IPS DF 6.9 (cell line): ENCODE measurements around the gene TMEM130.
"Not testable (repeated sequence)": the region's sequence is repeated elsewhere in the genome, so short reads cannot be mapped to it uniquely, and the experiment has no call there.

ENCODE experiments used
- DNase-seq: peaks from one replicate; pipeline ENCODE4 v3.0.0-alpha.2; 2013; ENCODE audit warnings: low read depth, low spot score
- H3K27ac ChIP-seq: one replicate; pipeline ENCODE4 v1.5.1; 2013; ENCODE audit warnings: low read length, control low read depth
- H3K27me3 ChIP-seq: 2 replicates; pipeline ENCODE4 v1.6.1; 2013; ENCODE audit warnings: mild to moderate bottlenecking, low read length; ENCODE audit not compliant: control insufficient read depth, insufficient read depth
- H3K36me3 ChIP-seq: 2 replicates; pipeline ENCODE4 v1.6.1; 2013; ENCODE audit warnings: low read length; ENCODE audit not compliant: control insufficient read depth, insufficient read depth
- H3K4me1 ChIP-seq: 2 replicates; pipeline ENCODE4 v1.6.1; 2013; ENCODE audit warnings: low read length; ENCODE audit not compliant: control insufficient read depth, insufficient read depth
- H3K4me3 ChIP-seq: 2 replicates; pipeline ENCODE4 v1.5.1; 2013; ENCODE audit warnings: mild to moderate bottlenecking, low read length
- H3K9me3 ChIP-seq: 2 replicates; pipeline ENCODE4 v1.6.1; 2013; ENCODE audit warnings: low read length, inconsistent platforms; ENCODE audit not compliant: control insufficient read depth, insufficient read depth
- WGBS: extraction: QIAGEN DNeasy Blood & Tissue Kit; methylation state at CpG from one replicate; pipeline ENCODE4 v1.1.7; 2013; ENCODE audit warnings: mixed read lengths, missing lambda C conversion rate; ENCODE audit not compliant: insufficient read length, insufficient coverage; 5-methylcytosine and 5-hydroxymethylcytosine counted together

Gene TMEM130

DNA sequence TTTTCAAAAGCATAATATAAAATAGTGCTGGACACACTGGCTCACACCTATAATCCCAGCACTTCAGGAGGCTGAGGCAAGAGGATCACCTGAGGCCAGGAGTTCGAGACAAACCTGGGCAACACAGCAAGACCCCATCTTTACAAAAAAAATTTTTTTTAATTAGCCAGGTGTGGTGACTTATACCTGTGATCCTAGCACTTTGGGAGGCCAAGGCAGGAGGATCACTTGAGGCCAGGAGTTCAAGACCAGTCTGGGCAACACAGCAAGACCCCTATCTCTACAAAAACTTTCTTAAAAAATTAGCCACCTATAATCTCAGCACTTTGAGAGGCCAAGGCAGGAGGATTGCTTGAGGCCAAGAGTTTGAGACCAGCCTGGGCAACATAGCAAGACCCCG, 27.3 kb downstream of the TMEM130 start:
- not testable (repeated sequence) for DNase-seq, H3K27ac ChIP-seq, H3K27me3 ChIP-seq, H3K4me3 ChIP-seq, H3K9me3 ChIP-seq, H3K36me3 ChIP-seq, H3K4me1 ChIP-seq
- no CpG with 5 or more reads among the region's 2 CpGs for WGBS

DNA sequence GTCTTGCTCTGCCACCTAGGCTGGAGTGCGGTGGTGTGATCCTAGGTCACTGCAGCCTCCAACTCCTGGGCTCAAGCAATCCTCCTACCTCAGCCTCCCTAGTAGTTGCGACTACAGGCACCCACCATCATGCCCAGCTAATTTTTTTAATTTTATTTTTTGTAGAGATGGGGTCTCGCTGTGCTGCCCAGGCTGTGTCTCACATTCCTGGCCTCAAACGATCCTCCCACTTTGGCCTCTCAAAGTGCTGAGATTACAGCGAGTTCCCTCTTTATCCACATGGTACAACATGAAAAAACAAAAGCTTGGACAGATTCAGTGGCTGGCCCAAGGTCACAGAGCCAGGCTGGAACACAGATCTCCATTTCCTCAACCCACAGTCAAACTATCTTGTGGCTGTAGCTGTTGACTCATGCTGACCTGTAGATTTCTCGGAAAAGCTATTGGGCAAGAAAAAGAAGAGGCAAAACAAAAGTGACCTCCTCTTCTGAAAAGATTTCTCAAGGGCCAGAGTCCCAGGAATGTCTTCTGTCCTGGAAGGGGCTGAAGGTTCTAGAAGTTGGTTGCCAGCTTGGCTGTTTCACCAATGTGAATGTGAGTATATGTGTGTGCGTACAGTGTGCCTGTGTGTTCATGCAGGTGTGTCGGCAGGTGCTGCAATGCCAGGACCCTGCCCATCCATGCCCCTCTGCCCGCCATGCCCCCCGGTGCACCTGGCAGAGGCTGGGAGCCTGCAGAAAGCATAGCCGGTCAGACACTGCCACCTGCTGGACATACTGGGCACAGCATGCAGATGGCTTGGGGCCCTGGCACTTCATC, 28.4 kb downstream of the TMEM130 start:
- Histone ChIP-seq H3K27ac (no peak overlapping the region), H3K4me3 (no peak overlapping the region), H3K27me3 (no peaks in the 10 kb centered on the region), H3K9me3 (no peaks in the 10 kb centered on the region), H3K36me3 (no peaks in the 10 kb centered on the region), H3K4me1 (no peaks in the 10 kb centered on the region)
- no peak for DNase-seq
- no CpG with 5 or more reads among the region's 11 CpGs for WGBS

DNA sequence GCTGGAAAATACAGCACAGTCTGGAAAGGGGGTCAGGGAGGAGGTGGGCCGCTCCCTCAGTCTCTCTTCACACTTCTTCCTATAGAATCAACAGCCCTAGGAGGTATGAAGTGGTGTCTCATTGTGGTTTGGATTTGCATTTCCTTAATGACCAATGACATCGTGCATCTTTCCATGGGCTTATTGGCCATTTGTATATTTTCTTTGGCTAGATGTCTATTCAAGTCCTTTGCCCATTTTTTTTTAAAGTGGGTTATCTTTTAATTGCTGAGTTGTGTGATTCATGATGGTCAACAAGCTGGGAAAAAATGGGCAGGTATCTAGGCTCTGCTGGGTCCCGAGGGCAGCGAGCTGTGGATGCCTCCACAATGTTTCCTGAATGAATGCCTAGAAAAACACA, 29.1 kb downstream of the TMEM130 start:
- Histone ChIP-seq H3K36me3 (no peaks in the 10 kb centered on the region), H3K4me1 (no peaks in the 10 kb centered on the region), H3K4me3 (no peak overlapping the region), H3K9me3 (no peaks in the 10 kb centered on the region), H3K27me3 (no peaks in the 10 kb centered on the region), H3K27ac (no peak overlapping the region)
- DNase-seq, result no peak
- no CpG with 5 or more reads among the region's 4 CpGs for WGBS

DNA sequence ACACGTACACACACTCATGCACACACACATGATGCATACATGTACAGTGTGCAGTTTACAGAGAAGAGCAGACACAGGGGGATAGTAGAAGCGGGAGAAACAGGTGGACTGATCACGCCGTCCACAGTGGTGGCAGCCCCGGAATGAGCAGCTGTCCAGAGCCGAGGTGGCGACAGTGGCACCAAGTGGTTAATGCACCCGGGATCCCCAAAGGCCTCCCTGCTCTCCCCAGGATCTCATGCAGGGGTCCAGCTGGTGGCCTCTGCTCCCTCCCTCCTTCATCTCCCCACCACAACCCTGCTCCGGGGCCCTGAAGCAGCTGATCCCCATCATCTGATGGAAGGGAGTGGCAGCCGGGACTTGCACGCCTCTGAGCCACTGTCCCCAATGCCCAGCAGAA, 29.7 kb downstream of the TMEM130 start:
- WGBS, result no CpG with 5 or more reads among the region's 11 CpGs
- Histone ChIP-seq H3K4me1 (no peaks in the 10 kb centered on the region), H3K9me3 (no peaks in the 10 kb centered on the region), H3K27me3 (no peaks in the 10 kb centered on the region), H3K36me3 (no peaks in the 10 kb centered on the region), H3K27ac (no peak overlapping the region), H3K4me3 (no peak overlapping the region)
- no peak for DNase-seq

DNA sequence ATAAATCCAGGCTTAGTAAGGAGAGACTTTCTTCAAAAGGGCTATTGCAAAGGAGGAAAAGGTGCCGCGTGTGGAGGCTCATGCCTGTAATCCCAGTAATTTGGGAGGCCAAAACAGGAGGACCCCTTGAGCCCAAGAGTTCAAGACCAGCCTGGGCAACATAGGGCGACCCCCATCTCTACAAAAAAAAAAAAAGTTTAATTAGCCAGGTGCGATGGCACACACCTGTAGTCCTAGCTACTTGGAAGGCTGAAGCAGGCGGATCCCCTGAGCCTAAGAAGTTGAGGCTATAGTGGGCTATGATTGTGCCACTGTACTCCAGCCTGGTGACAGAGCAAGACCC, 32.2 kb downstream of the TMEM130 start:
- H3K4me1 ChIP-seq, result no peaks in the 10 kb centered on the region

GRCh38 chr7:98836811-98837629, 32.8 kb downstream of the TMEM130 start:
- Histone ChIP-seq H3K36me3 (no peaks in the 10 kb centered on the region), H3K27ac (no peak overlapping the region), H3K4me3 (no peak overlapping the region), H3K9me3 (no peaks in the 10 kb centered on the region), H3K4me1 (no peaks in the 10 kb centered on the region), H3K27me3 (no peaks in the 10 kb centered on the region)
- no peak for DNase-seq
- WGBS, result no CpG with 5 or more reads among the region's 10 CpGs

More for the DNA sequence above, 32.2 kb downstream of the TMEM130 start:
- no CpG with 5 or more reads among the region's 5 CpGs for WGBS
- no peaks in the 10 kb centered on the region for H3K9me3 ChIP-seq
- H3K4me3 ChIP-seq, result no peak overlapping the region
- H3K36me3 ChIP-seq, result no peaks in the 10 kb centered on the region
- H3K27ac ChIP-seq, result no peak overlapping the region
- DNase-seq, result no peak
- no peaks in the 10 kb centered on the region for H3K27me3 ChIP-seq

DNA sequence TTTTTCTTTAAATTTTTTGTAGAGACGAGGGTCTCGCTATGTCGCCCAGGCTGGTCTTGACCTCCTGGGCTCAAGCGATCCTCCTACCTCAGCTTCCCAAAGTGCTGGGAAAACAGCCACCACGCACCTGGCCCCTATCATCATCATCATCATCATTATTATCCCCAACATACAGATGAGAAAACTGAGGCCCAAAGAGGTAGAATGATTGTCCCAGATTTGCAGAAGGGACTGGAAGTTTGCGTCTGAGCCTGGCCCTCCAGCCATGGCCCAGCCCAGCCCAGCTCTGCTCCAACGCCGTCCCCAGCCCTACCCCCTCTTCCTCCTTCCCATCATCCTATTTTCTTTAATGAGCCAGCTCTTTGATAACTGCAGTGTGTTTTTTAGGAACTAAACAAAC, 34.9 kb downstream of the TMEM130 start:
- no peak for DNase-seq
- no peaks in the 10 kb centered on the region for H3K36me3 ChIP-seq
- no peaks in the 10 kb centered on the region for H3K9me3 ChIP-seq
- H3K27me3 ChIP-seq, result no peaks in the 10 kb centered on the region
- no CpG with 5 or more reads among the region's 8 CpGs for WGBS
- H3K27ac ChIP-seq, result no peak overlapping the region
- no peaks in the 10 kb centered on the region for H3K4me1 ChIP-seq
- no peak overlapping the region for H3K4me3 ChIP-seq

DNA sequence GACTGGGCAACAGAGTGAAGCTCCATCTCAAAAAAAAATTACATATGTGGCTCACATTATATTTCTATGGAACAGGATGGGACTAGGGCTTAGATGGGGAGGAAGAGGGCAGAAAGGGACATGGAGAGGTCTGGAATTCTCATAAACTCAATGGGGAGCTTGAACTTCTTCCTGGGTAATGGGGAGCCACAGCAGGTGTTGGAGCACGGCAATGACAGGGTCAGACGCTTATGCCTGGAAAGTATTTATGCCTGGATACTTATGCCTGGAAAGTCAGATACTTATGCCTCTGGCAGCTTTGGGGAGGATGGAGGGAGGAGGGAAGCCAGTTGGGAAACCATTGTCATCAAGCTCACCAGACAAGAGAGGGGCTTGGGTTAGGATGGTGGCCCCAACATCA, 36.8 kb downstream of the TMEM130 start:
- Histone ChIP-seq H3K4me3 (no peak overlapping the region), H3K27me3 (no peaks in the 10 kb centered on the region), H3K27ac (no peak overlapping the region), H3K9me3 (no peaks in the 10 kb centered on the region), H3K36me3 (no peaks in the 10 kb centered on the region), H3K4me1 (no peaks in the 10 kb centered on the region)
- no peak for DNase-seq
- WGBS, result no CpG with 5 or more reads among the region's 2 CpGs

DNA sequence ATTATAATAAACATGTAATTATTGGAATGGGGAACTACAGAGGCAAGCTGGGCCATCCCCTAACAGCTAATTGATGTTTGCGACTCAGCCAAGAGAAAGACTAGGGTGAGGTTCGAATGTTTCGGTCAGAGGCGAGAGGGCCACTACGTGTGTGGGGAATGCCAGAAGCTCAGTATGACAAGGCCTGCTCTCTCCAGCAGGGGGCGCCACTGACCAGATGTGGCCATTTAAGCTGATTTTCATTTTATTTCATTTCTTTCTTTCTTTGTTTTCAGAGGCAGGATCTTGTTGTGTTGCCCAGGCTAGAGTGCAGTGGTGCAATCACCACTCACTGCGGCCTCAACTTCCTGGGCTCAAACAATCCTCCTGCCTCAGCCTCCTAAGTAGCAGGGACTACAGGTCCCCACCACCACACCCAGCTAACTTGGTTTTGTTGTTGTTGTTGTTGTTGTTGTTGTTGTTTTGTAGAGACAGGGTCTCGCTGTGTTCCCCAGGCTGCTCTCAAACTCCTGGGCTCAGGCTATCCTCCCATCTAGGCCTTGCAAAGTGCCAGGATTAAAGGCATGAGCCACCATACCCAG, 38.1 kb downstream of the TMEM130 start:
- no peaks in the 10 kb centered on the region for H3K36me3 ChIP-seq
- no CpG with 5 or more reads among the region's 8 CpGs for WGBS
- H3K27me3 ChIP-seq, result no peaks in the 10 kb centered on the region
- H3K9me3 ChIP-seq, result no peaks in the 10 kb centered on the region
- peaks cover 2% of the 10 kb centered on the region; the same call in 1 of the 2 replicates for H3K4me1 ChIP-seq
- H3K27ac ChIP-seq, result no peak overlapping the region
- no peak for DNase-seq
- H3K4me3 ChIP-seq, result no peak overlapping the region

GRCh38 chr7:98830972-98831548, 38.8 kb downstream of the TMEM130 start:
- no peaks in the 10 kb centered on the region for H3K9me3 ChIP-seq
- no peak overlapping the region for H3K4me3 ChIP-seq
- no peaks in the 10 kb centered on the region for H3K36me3 ChIP-seq
- H3K27me3 ChIP-seq, result no peaks in the 10 kb centered on the region
- DNase-seq, result no peak
- H3K27ac ChIP-seq, result no peak overlapping the region
- peaks cover 5% of the 10 kb centered on the region for H3K4me1 ChIP-seq
- no CpG with 5 or more reads among the region's 2 CpGs for WGBS
